GM23338 (cell line): Measurements from ENCODE around the gene RAD18. TPM values are rescaled to one million over a fixed set of nuclear protein-coding genes. Genes with fewer than 3 reads are reported as not detected.

Experiments
- ATAC-seq: fragments of 200-7000 bp; cut with Tn5 transposase; 3 replicates; pipeline ENCODE4 v1.9.1; 2020
- DNase-seq: peaks from one replicate; pipeline ENCODE4 v3.0.0-alpha.2; 2015; ENCODE audit warnings: low spot score
- H2AFZ ChIP-seq: fragments of 200-600 bp; sonication (generic); 2 replicates; pipeline ENCODE4 v1.8.0; 2016; ENCODE audit warnings: antibody characterized with exemption, mild to moderate bottlenecking, moderate library complexity
- H3F3A ChIP-seq: fragments of 200-600 bp; sonication (generic); replicated peaks from 2 replicates; pipeline ENCODE4 v1.8.0; 2017; ENCODE audit warnings: antibody characterized with exemption, mixed run types, low read depth
- H3K27ac ChIP-seq: fragments of 200-600 bp; sonication (generic); 2 replicates; pipeline ENCODE4 v1.6.1; 2016; ENCODE audit warnings: low read depth
- H3K27me3 ChIP-seq: fragments of 200-600 bp; sonication (generic); 2 replicates; pipeline ENCODE4 v1.8.0; 2016; ENCODE audit warnings: mild to moderate bottlenecking, mixed run types, moderate library complexity; ENCODE audit not compliant: insufficient read depth
- H3K36me3 ChIP-seq: fragments of 200-600 bp; sonication (generic); 2 replicates; pipeline ENCODE4 v1.8.0; 2016; ENCODE audit warnings: mild to moderate bottlenecking; ENCODE audit not compliant: insufficient read depth
- H3K4me1 ChIP-seq: fragments of 200-600 bp; sonication (generic); 2 replicates; pipeline ENCODE4 v1.8.0; 2016; ENCODE audit warnings: mild to moderate bottlenecking, moderate library complexity; ENCODE audit not compliant: insufficient read depth
- H3K4me2 ChIP-seq: fragments of 200-600 bp; sonication (generic); 2 replicates; pipeline ENCODE4 v1.7.1; 2017; ENCODE audit warnings: mixed run types
- H3K4me3 ChIP-seq: fragments of 200-600 bp; sonication (generic); 2 replicates; pipeline ENCODE4 v1.6.1; 2016; ENCODE audit warnings: mixed run types
- H3K79me2 ChIP-seq: fragments of 200-600 bp; sonication (generic); replicated peaks from 2 replicates; pipeline ENCODE4 v1.8.0; 2017; ENCODE audit warnings: mild to moderate bottlenecking; ENCODE audit not compliant: insufficient read depth
- H3K9me2 ChIP-seq: fragments of 200-600 bp; sonication (generic); 2 replicates; pipeline ENCODE4 v1.8.0; 2017; ENCODE audit not compliant: insufficient read depth
- H4K20me1 ChIP-seq: fragments of 200-600 bp; sonication (generic); replicated peaks from 2 replicates; pipeline ENCODE4 v1.8.0; 2017; ENCODE audit warnings: mild to moderate bottlenecking; ENCODE audit not compliant: insufficient read depth
- H3K27ac Mint-ChIP-seq: 2 replicates; pipeline ENCODE4 v1.8.0; 2020; ENCODE audit warnings: inconsistent platforms, mild to moderate bottlenecking, moderate library complexity, mixed read lengths
- H3K27me3 Mint-ChIP-seq: 3 replicates; pipeline ENCODE4 v1.8.0; 2022; ENCODE audit warnings: low read depth, mild to moderate bottlenecking, moderate library complexity, mixed read lengths, inconsistent platforms; ENCODE audit not compliant: insufficient read depth, poor library complexity
- H3K36me3 Mint-ChIP-seq: 3 replicates; pipeline ENCODE4 v1.8.0; 2021; ENCODE audit warnings: low read depth, mild to moderate bottlenecking, inconsistent platforms, moderate library complexity, mixed read lengths
- H3K4me1 Mint-ChIP-seq: 3 replicates; pipeline ENCODE4 v1.8.0; 2020; ENCODE audit warnings: mild to moderate bottlenecking, inconsistent platforms, mixed read lengths
- H3K4me3 Mint-ChIP-seq: 3 replicates; pipeline ENCODE4 v1.8.0; 2021; ENCODE audit warnings: moderate library complexity, mild to moderate bottlenecking, inconsistent platforms, mixed read lengths
- H3K9me3 Mint-ChIP-seq: 3 replicates; pipeline ENCODE4 v1.8.0; 2020; ENCODE audit warnings: moderate library complexity, mild to moderate bottlenecking, inconsistent platforms, mixed read lengths
- CREB1 ChIP-seq: fragments of 250-450 bp; sonication (Bioruptor Pico); IDR thresholded peaks from 2 replicates; pipeline ENCODE4 v1.5.0; 2020; ENCODE audit warnings: low read depth, mild to moderate bottlenecking, moderate library complexity
- CTCF ChIP-seq, 2 experiments: fragments of 200-600 bp in 1 of 2; sonication (generic) in 1 of 2; conservative IDR thresholded peaks; 2 replicates each; pipeline versions ENCODE4 v1.5.1 to v1.6.1; 2016 to 2017; ENCODE audit warnings: antibody characterized with exemption in 2 of 2, low read depth in 2 of 2, mild to moderate bottlenecking in 2 of 2, moderate library complexity in 1 of 2
- ETS1 ChIP-seq: IDR thresholded peaks from 2 replicates; pipeline ENCODE4 v1.6.1; 2016; ENCODE audit warnings: antibody characterized with exemption
- EZH2 ChIP-seq: fragments of 200-600 bp; sonication (generic); IDR thresholded peaks from one replicate; pipeline ENCODE4 v1.8.0; 2017; ENCODE audit warnings: antibody characterized with exemption, mild to moderate bottlenecking, low read depth; ENCODE audit not compliant: unreplicated experiment
- EZH2phosphoT487 ChIP-seq: fragments of 200-600 bp; sonication (generic); IDR thresholded peaks from one replicate; pipeline ENCODE4 v1.8.1; 2018; ENCODE audit warnings: antibody characterized with exemption; ENCODE audit not compliant: unreplicated experiment
- NANOG ChIP-seq: IDR thresholded peaks from 2 replicates; pipeline ENCODE4 v1.6.1; 2016; ENCODE audit warnings: antibody characterized with exemption, borderline replicate concordance
- POLR2AphosphoS5 ChIP-seq: IDR thresholded peaks from 2 replicates; pipeline ENCODE4 v1.6.1; 2016; ENCODE audit warnings: antibody characterized with exemption, low read depth
- STAT1 ChIP-seq: IDR thresholded peaks from one replicate; pipeline ENCODE4 v1.6.1; 2016; ENCODE audit warnings: antibody characterized with exemption; ENCODE audit not compliant: unreplicated experiment
- ZNF114 ChIP-seq: fragments of 250-450 bp; sonication (Bioruptor Pico); IDR thresholded peaks from 2 replicates; pipeline ENCODE4 v1.5.0; 2020; ENCODE audit warnings: mild to moderate bottlenecking, moderate library complexity
- ZNF331 ChIP-seq: fragments of 250-450 bp; sonication (Bioruptor Pico); IDR thresholded peaks from 2 replicates; pipeline ENCODE4 v1.5.0; 2020; ENCODE audit warnings: low read depth, mild to moderate bottlenecking, moderate library complexity
- ZNF462 ChIP-seq: fragments of 250-450 bp; sonication (Bioruptor Pico); IDR thresholded peaks from 2 replicates; pipeline ENCODE4 v1.5.0; 2020; ENCODE audit warnings: mild to moderate bottlenecking, moderate library complexity
- polyA plus RNA-seq: library from polyadenylated mRNA; unstranded; fragments of >200 nt; fragmentation: Nextera tagmentation; extraction: Ambion mirVana; gene quantifications from 2 replicates; pipeline ENCODE4 v1.2.1, GENCODE V29; 2016
- total RNA-seq: library from RNA; depleted of rRNA; stranded (reverse); fragments of >200 nt; shearing (Covaris generic); gene quantifications from 2 replicates; pipeline ENCODE4 v1.2.3, GENCODE V29; 2014

Gene RAD18
- total and polyA plus RNA-seq, 2 experiments from 2014 or later: 25.4 to 40.1 TPM

DNA sequence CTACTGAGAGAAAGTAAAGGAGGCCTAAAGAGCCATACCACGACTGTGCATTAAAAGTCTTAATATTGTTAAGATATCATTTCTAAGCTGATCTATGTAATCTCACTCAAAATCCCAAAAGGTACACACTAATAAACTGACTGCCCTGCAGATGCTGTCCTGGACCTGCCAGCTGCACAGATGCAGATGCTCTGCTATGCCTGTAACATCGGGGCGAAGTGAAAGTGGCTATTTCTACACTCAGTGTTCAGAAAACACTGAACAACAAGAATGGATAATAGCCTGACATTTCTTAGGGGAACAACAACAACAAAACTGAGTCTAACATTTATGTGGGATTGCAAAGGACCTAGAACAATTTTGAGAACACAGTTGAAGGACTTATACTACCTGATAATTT is 31.9 kb downstream of the RAD18 start:
- no peaks in the 10 kb centered on the region for H3K27me3 ChIP-seq
- no peak overlapping the region for H3K27ac Mint-ChIP-seq
- no peaks in the 10 kb centered on the region for H3K4me1 Mint-ChIP-seq
- no peaks in the 10 kb centered on the region for H3K27me3 Mint-ChIP-seq
- H3K4me2 ChIP-seq: no peak overlapping the region
- H3K36me3 ChIP-seq: no peaks in the 10 kb centered on the region
- peaks cover 20% of the 10 kb centered on the region for H3K36me3 Mint-ChIP-seq
- no peak for TF ChIP-seq EZH2phosphoT487
- H4K20me1 ChIP-seq: no peaks in the 10 kb centered on the region
- H3K79me2 ChIP-seq: no peaks in the 10 kb centered on the region
- no peak overlapping the region for H2AFZ ChIP-seq
- no peak for ATAC-seq
- H3K27ac ChIP-seq: no peak overlapping the region
- H3K4me3 ChIP-seq: no peak overlapping the region
- H3K9me3 Mint-ChIP-seq: peaks cover 6% of the 10 kb centered on the region; the same call in 2 of the 3 replicates
- no peak for DNase-seq
- no peak overlapping the region for H3K4me3 Mint-ChIP-seq
- H3K9me2 ChIP-seq: no peaks in the 10 kb centered on the region
- no peaks in the 10 kb centered on the region for H3K4me1 ChIP-seq
- no peaks in the 10 kb centered on the region for H3F3A ChIP-seq

GRCh38 chr3:8929860-8930259 is 33.4 kb downstream of the RAD18 start:
- H3K27ac Mint-ChIP-seq: no peak overlapping the region
- no peak for ATAC-seq

More at GRCh38 chr3:8929860-8930259, 33.4 kb downstream of the RAD18 start:
- H3K36me3 ChIP-seq: no peaks in the 10 kb centered on the region
- Mint-ChIP-seq H3K4me1 (no peaks in the 10 kb centered on the region), H3K27me3 (no peaks in the 10 kb centered on the region), H3K36me3 (peaks cover 25% of the 10 kb centered on the region), H3K9me3 (peaks cover 9% of the 10 kb centered on the region; the same call in 2 of the 3 replicates), H3K4me3 (no peak overlapping the region)
- no peak overlapping the region for H3K4me3 ChIP-seq
- no peaks in the 10 kb centered on the region for H3K4me1 ChIP-seq
- H3K79me2 ChIP-seq: no peaks in the 10 kb centered on the region
- no peak overlapping the region for H3K4me2 ChIP-seq
- no peaks in the 10 kb centered on the region for H3K9me2 ChIP-seq
- no peaks in the 10 kb centered on the region for H3K27me3 ChIP-seq
- H2AFZ ChIP-seq: no peak overlapping the region
- H4K20me1 ChIP-seq: no peaks in the 10 kb centered on the region
- TF ChIP-seq STAT1 (no peak), NANOG (no peak), ZNF462 (CRISPR knock-in tag) (no peak), EZH2phosphoT487 (no peak), EZH2 (no peak), CREB1 (CRISPR knock-in tag) (no peak), ZNF114 (no peak), ZNF331 (no peak), ETS1 (no peak), CTCF (conservative IDR thresholded peaks at IDR 0.05; ENCODE audit: low read depth in 2 of 2) (no peak), POLR2AphosphoS5 (no peak)
- no peak for DNase-seq
- H3K27ac ChIP-seq: no peak overlapping the region
- H3F3A ChIP-seq: no peaks in the 10 kb centered on the region
